A549 (cell line): ENCODE data around the gene IRS2. TPM values are rescaled to one million over a fixed set of nuclear protein-coding genes. Genes with fewer than 3 reads are reported as not detected.

Source experiments
- ATAC-seq, 2 experiments: fragments of 200-7000 bp in 1 of 2; fragments of >200 bp in 1 of 2; cut with Nextera tagmentation in 1 of 2; cut with Tn5 transposase in 1 of 2; 3 replicates each; pipeline versions ENCODE4 v1.8.0 to v1.9.1; 2018 to 2020; ENCODE audit warnings: mild to moderate bottlenecking in 1 of 2, moderate library complexity in 1 of 2
- CTCF ChIA-PET: fragments of 300-600 bp; sonication (Branson Sonifier 250); formaldehyde crosslinking; extraction: SDS; loops from one replicate; lab custom pipeline; 2021; ENCODE audit warnings: antibody characterized with exemption, inconsistent platforms; lab: Yijun Ruan, JAX
- POLR2A ChIA-PET: fragments of 350-600 bp; formaldehyde crosslinking; extraction: SDS; loops from one replicate; lab custom pipeline; 2021; ENCODE audit warnings: antibody characterized with exemption, inconsistent platforms; lab: Yijun Ruan, JAX
- DNase-seq, 2 experiments: peaks; one replicate each; pipeline versions ENCODE4 v3.0.0 to v3.0.0-alpha.2; 2011 to 2016; ENCODE audit warnings: low read depth in 1 of 2, low spot score in 1 of 2
- FAIRE-seq: peaks from 2 replicates; lab custom pipeline; 2011; peaks lifted over from hg19 to GRCh38; lab: Jason Lieb, UNC
- H3K27ac ChIP-seq, 2 experiments: fragments of >200 bp; sonication (Bioruptor Twin); formaldehyde crosslinking; 3 replicates each; pipeline ENCODE4 v1.5.1; 2016 to 2017
- H3K4me1 ChIP-seq: fragments of >200 bp; sonication (Bioruptor Twin); formaldehyde crosslinking; 3 replicates; pipeline ENCODE4 v1.6.1; 2016
- H3K4me2 ChIP-seq: fragments of >200 bp; sonication (Bioruptor Twin); formaldehyde crosslinking; 3 replicates; pipeline ENCODE4 v1.6.1; 2016
- H3K4me3 ChIP-seq: fragments of >200 bp; sonication (Bioruptor Twin); formaldehyde crosslinking; 3 replicates; pipeline ENCODE4 v1.5.1; 2016
- H3K9me3 ChIP-seq: fragments of >200 bp; sonication (Bioruptor Twin); formaldehyde crosslinking; 3 replicates; pipeline ENCODE4 v1.6.1; 2016
- BHLHE40 ChIP-seq: IDR thresholded peaks from 2 replicates; pipeline ENCODE4 v1.6.1; 2012; ENCODE audit warnings: low read depth, low read length, inconsistent platforms
- CBX8 ChIP-seq: fragments of 200-600 bp; sonication (generic); IDR thresholded peaks from 2 replicates; pipeline ENCODE4 v1.6.1; 2016
- EHMT2 ChIP-seq: fragments of 200-600 bp; sonication (generic); IDR thresholded peaks from 2 replicates; pipeline ENCODE4 v1.6.1; 2016; ENCODE audit warnings: antibody characterized with exemption, low read depth, mild to moderate bottlenecking, moderate library complexity
- FOSL2 ChIP-seq, 2 experiments: fragments of 450-650 bp in 1 of 2; fragments of >200 bp in 1 of 2; sonication (Bioruptor Twin) in 1 of 2; formaldehyde crosslinking; IDR thresholded peaks; 2 replicates each; pipeline versions ENCODE4 v1.5.0 to v1.6.1; 2016 to 2020; ENCODE audit warnings: mild to moderate bottlenecking in 1 of 2, moderate library complexity in 1 of 2
- FOXS1 ChIP-seq: fragments of 250-450 bp; sonication (Bioruptor Pico); IDR thresholded peaks from 2 replicates; pipeline ENCODE4 v1.5.0; 2020; ENCODE audit warnings: mild to moderate bottlenecking, moderate library complexity
- HDAC2 ChIP-seq: fragments of 200-600 bp; sonication (generic); IDR thresholded peaks from 2 replicates; pipeline ENCODE4 v1.6.1; 2016
- HOXB13 ChIP-seq: fragments of 250-450 bp; sonication (Bioruptor Pico); IDR thresholded peaks from 2 replicates; pipeline ENCODE4 v1.5.0; 2020; ENCODE audit warnings: low read depth, mild to moderate bottlenecking, moderate library complexity
- HOXB5 ChIP-seq: fragments of 250-450 bp; sonication (Bioruptor Pico); IDR thresholded peaks from 2 replicates; pipeline ENCODE4 v1.5.0; 2020; ENCODE audit warnings: mild to moderate bottlenecking, moderate library complexity
- JUN ChIP-seq, 2 experiments: fragments of >200 bp; sonication (Bioruptor Twin); formaldehyde crosslinking; IDR thresholded peaks; 2 replicates in 1 of 2; 3 replicates in 1 of 2; pipeline ENCODE4 v1.6.1; 2016 to 2017
- KDM1A ChIP-seq: fragments of 200-600 bp; sonication (generic); IDR thresholded peaks from 2 replicates; pipeline ENCODE4 v1.6.1; 2016; ENCODE audit warnings: low read depth, mild to moderate bottlenecking
- MYC ChIP-seq: IDR thresholded peaks from 2 replicates; pipeline ENCODE4 v1.6.1; 2012; ENCODE audit warnings: mild to moderate bottlenecking, inconsistent platforms, low read length, improper control_type of control experiment, borderline replicate concordance
- NR3C1 ChIP-seq: fragments of >200 bp; sonication (Bioruptor Twin); formaldehyde crosslinking; IDR thresholded peaks from 3 replicates; pipeline ENCODE4 v1.6.1; 2017
- PHF8 ChIP-seq: fragments of 200-600 bp; sonication (generic); IDR thresholded peaks from 2 replicates; pipeline ENCODE4 v1.6.1; 2016; ENCODE audit warnings: low read depth, mild to moderate bottlenecking, antibody characterized with exemption, moderate library complexity, borderline replicate concordance
- POLR2A ChIP-seq: IDR thresholded peaks from 2 replicates; pipeline ENCODE4 v1.6.1; 2012; ENCODE audit warnings: mild to moderate bottlenecking, low read length
- RAD21 ChIP-seq, 2 experiments: fragments of >200 bp in 1 of 2; sonication (Bioruptor Twin) in 1 of 2; formaldehyde crosslinking in 1 of 2; IDR thresholded peaks in 1 of 2; conservative IDR thresholded peaks in 1 of 2; 2 replicates in 1 of 2; 3 replicates in 1 of 2; pipeline ENCODE4 v1.6.1; 2012 to 2018; ENCODE audit warnings: inconsistent platforms in 1 of 2
- RARB ChIP-seq: fragments of 250-450 bp; sonication (Bioruptor Pico); IDR thresholded peaks from 2 replicates; pipeline ENCODE4 v1.8.0; 2021; ENCODE audit warnings: mild to moderate bottlenecking, moderate library complexity
- RNF2 ChIP-seq: fragments of 200-600 bp; sonication (generic); IDR thresholded peaks from 2 replicates; pipeline ENCODE4 v1.6.1; 2016; ENCODE audit warnings: low read depth, mild to moderate bottlenecking, antibody characterized with exemption, moderate library complexity, borderline replicate concordance
- TP53 ChIP-seq: fragments of 250-450 bp; sonication (Bioruptor Pico); IDR thresholded peaks from 2 replicates; pipeline ENCODE4 v1.5.0; 2021; ENCODE audit warnings: mild to moderate bottlenecking, moderate library complexity
- ZFP36 ChIP-seq: fragments of 450-650 bp; IDR thresholded peaks from 2 replicates; pipeline ENCODE4 v1.6.1; 2014; ENCODE audit warnings: borderline replicate concordance; ENCODE audit not compliant: partially characterized antibody
- ZSCAN20 ChIP-seq: fragments of 250-450 bp; sonication (Bioruptor Pico); IDR thresholded peaks from 2 replicates; pipeline ENCODE4 v1.8.0; 2022; ENCODE audit warnings: mild to moderate bottlenecking, moderate library complexity
- WGBS: methylation state at CpG from one replicate; pipeline ENCODE4 v1.1.6; 2017; ENCODE audit errors: missing lambda C conversion rate; 5-methylcytosine and 5-hydroxymethylcytosine counted together
- polyA plus RNA-seq, 4 experiments: library from polyadenylated mRNA; depleted of rRNA in 3 of 4; stranded (reverse); fragments of >200 nt; fragmentation: RNase III in 1 of 4; extraction: RNeasy Plus Mini Kit Qiagen cat#74134 plus additional on column Dnase treatment in 1 of 4; gene quantifications; 2 replicates in 3 of 4; 3 replicates in 1 of 4; pipeline ENCODE4 v1.2.3, GENCODE V29; 2011 to 2017
- TF ChIP-seq, protein P1 (sequence below): fragments of 150-350 bp; IDR thresholded peaks from 2 replicates; pipeline ENCODE4 v1.6.1; 2014; ENCODE audit warnings: low read depth, mild to moderate bottlenecking, low read length

Gene IRS2
- polyA plus RNA-seq, 2 of the 4 experiments (the other 2 are of a cell fraction), result 4.8 to 12.3 TPM

- Histone ChIP-seq H3K27ac (no peak overlapping the region), H3K4me1 (peaks cover 11% of the 10 kb centered on the region; the same call in 1 of the 3 replicates), H3K9me3 (no peaks in the 10 kb centered on the region), H3K4me2 (no peak overlapping the region), H3K4me3 (no peak overlapping the region)
- ATAC-seq (no peak), DNase-seq (no peak), FAIRE-seq (no peak)
- POLR2A ChIA-PET, result no interaction called here
- 73% methylated on average over 4 of the region's 4 CpGs for WGBS
- no peak for TF ChIP-seq HOXB5 (CRISPR knock-in tag)
- no peak for TF ChIP-seq FOSL2 (IDR thresholded peaks at IDR 0.05)
- no peak for TF ChIP-seq FOSL2 (CRISPR knock-in tag; IDR thresholded peaks at IDR 0.05)
- no peak for TF ChIP-seq EHMT2
- TF ChIP-seq FOXS1 (CRISPR knock-in tag), result no peak
- TF ChIP-seq RNF2, result no peak
- TF ChIP-seq, protein P1, sequence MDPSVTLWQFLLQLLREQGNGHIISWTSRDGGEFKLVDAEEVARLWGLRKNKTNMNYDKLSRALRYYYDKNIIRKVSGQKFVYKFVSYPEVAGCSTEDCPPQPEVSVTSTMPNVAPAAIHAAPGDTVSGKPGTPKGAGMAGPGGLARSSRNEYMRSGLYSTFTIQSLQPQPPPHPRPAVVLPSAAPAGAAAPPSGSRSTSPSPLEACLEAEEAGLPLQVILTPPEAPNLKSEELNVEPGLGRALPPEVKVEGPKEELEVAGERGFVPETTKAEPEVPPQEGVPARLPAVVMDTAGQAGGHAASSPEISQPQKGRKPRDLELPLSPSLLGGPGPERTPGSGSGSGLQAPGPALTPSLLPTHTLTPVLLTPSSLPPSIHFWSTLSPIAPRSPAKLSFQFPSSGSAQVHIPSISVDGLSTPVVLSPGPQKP, result no peak
- no peak for TF ChIP-seq ZSCAN20 (CRISPR knock-in tag)
- no peak for TF ChIP-seq RAD21 (conservative IDR thresholded peaks at IDR 0.05 in 1 of 2, IDR thresholded peaks at IDR 0.05 in 1 of 2)
- CTCF ChIA-PET, result no interaction called here
These were observed 30.4 kb downstream of the IRS2 start for GRCh38 chr13:109755997-109756396.

GRCh38 chr13:109755551-109755950 is 30.8 kb downstream of the IRS2 start:
- ChIA-PET CTCF (no interaction called here), POLR2A (interaction anchor here (0.7 kb wide), 1 partner anchor 15 kb away, joined by 5 read pairs; no protein-coding TSS in a partner anchor)
- WGBS, result 93% methylated on average over 10 of the region's 13 CpGs
- DNase-seq, result no peak
- no peak for FAIRE-seq
- H3K4me2 ChIP-seq, result no peak overlapping the region
- TF ChIP-seq HOXB5 (CRISPR knock-in tag) (no peak), EHMT2 (no peak), RNF2 (no peak), ZSCAN20 (CRISPR knock-in tag) (no peak), JUN (IDR thresholded peaks at IDR 0.05) (no peak), CBX8 (no peak), RARB (CRISPR knock-in tag) (no peak), HDAC2 (no peak), FOSL2 (IDR thresholded peaks at IDR 0.05) (no peak), FOSL2 (CRISPR knock-in tag; IDR thresholded peaks at IDR 0.05) (no peak)
- no peak for ATAC-seq
- H3K9me3 ChIP-seq, result no peaks in the 10 kb centered on the region
- peaks cover 11% of the 10 kb centered on the region; the same call in 1 of the 3 replicates for H3K4me1 ChIP-seq
- no peak overlapping the region for H3K27ac ChIP-seq
- no peak overlapping the region for H3K4me3 ChIP-seq

GRCh38 chr13:109751477-109751876 is 34.9 kb downstream of the IRS2 start:
- H3K4me3 ChIP-seq, result no peak overlapping the region
- H3K9me3 ChIP-seq, result no peaks in the 10 kb centered on the region
- ATAC-seq (no peak), DNase-seq (no peak), FAIRE-seq (no peak)
- H3K27ac ChIP-seq, result no peak overlapping the region
- ChIA-PET CTCF (interaction anchor here (0.9 to 1.2 kb wide), 2 partner anchors 8 to 12 kb away, joined by 3 read pairs; no protein-coding TSS in a partner anchor), POLR2A (no interaction called here)
- TF ChIP-seq ZFP36, result no peak
- TF ChIP-seq EHMT2, result no peak
- TF ChIP-seq MYC, result no peak
- TF ChIP-seq POLR2A, result no peak
- TF ChIP-seq PHF8, result no peak
- no peak for TF ChIP-seq ZSCAN20 (CRISPR knock-in tag)
- TF ChIP-seq NR3C1, result no peak
- no peak for TF ChIP-seq HDAC2
- TF ChIP-seq KDM1A, result no peak
- TF ChIP-seq TP53 (CRISPR knock-in tag), result no peak
- TF ChIP-seq HOXB13, result no peak
- no peak for TF ChIP-seq BHLHE40
- H3K4me1 ChIP-seq, result no peaks in the 10 kb centered on the region
- H3K4me2 ChIP-seq, result no peak overlapping the region
- 95% methylated on average over 4 of the region's 4 CpGs for WGBS
